ENCODE measurements around the gene NFIC. TPM values are rescaled to one million over a fixed set of nuclear protein-coding genes. Genes with fewer than 3 reads are reported as not detected.
A peak's percentile ranks its signal among the peaks of the same experiment; 100 is the strongest.
"Not testable (repeated sequence)": the region's sequence is repeated elsewhere in the genome, so short reads cannot be mapped to it uniquely, and the experiment has no call there.

The NFIC gene
- total RNA-seq, 1 experiment from 2014 or later, result 3.2 TPM

DNA sequence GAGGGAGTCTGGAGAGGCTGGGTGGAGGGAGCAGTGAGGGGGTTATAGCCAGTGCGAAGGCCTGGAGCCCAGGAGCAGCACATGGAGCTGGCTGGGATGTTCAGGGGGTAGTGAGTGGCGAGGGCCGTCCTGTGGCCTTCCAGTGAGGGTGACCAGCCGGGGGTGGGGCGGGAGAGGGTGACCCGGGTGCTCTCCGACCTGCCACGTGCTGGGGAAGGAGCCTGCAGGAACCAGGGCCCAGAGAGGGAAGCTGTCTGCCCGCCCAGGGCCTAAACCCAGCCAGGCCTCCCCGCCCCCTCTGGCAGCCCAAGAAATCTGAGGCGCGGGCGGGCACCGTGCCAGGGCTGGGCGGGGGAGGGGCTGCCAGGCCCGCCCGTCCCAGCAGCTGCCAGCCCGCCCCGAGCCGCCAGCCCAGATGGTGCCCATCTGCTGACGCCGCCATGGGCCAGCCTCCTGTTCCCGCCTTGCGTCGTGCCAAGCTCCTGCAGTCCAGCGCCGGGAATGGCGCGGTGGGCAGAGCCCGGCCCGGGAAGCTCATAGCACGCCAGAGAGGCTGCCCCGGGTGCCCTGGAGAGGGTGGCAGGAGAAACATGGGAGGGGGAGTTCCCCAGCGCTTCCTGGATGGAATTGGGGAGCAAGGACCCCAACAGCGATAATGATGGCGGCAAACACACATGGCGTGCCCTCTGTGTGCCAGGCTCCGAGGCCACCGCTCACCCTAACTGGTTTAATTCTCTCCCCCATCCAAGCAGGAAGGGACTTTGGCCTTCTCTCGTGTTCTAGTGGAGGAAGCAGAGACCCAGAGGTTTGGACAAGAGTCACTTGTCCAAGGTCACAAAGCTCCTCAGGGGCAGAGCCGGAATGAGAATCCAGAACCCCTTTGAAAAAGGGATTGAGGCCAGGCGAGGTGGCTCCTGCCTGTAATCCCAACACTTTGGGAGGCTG, 21.5 kb downstream of the NFIC start:
- DNase-seq (ENCODE audit: low spot score), result peak; percentile 92
- in situ Hi-C loops (cut with HindIII; ENCODE audit: low sequenced_read_pairs), result no loop called here

- no peak for DNase-seq (ENCODE audit: low spot score)
- in situ Hi-C loops (cut with HindIII; ENCODE audit: low sequenced_read_pairs), result no loop called here
Measured at GRCh38 chr19:3389446-3389778, 23.0 kb downstream of the NFIC start.

DNA sequence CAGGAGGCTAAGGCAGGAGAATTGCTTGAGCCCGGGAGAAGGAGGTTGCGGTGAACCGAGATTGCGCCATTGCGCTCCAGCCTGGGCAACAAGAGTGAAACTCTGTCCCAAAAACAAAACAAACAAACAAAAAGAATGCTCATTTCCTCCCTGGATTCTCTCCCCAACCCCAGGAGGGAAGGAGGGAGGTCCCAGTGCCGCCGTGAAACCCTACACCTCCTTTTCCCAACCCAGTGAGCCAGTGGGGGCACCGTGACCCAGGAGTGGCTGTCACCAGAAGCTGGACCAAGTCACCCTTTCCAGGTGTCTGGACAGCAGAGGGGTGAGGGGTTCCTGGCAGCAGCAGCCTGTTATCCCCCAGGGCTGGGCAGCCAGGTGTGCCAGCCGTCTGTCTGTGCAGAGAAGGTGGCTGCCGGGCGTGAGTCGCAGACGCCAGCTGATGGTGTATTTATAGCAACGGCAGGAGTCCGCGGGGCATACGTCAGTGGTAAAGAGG, 23.5 kb downstream of the NFIC start:
- no peak for DNase-seq (ENCODE audit: low spot score)
- in situ Hi-C loops (cut with HindIII; ENCODE audit: low sequenced_read_pairs), result no loop called here

DNA sequence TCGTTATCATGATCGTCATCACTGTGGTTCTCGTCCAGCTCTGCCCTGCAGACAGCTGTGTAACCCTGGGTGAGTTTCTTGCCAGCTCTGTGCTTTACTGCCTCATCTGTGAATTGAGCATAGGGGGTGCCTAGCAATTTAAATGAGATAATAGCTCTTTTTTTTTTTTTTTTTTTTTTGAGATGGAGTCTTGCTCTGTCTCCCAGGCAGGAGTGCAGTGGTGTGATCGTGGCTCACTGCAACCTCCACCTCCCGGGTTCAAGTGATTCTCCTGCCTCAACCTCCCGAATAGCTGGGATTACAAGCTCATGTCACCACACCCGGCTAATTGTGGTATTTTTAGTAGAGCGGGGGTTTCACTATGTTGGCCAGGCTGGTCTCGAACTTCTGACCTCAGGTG, 25.5 kb downstream of the NFIC start:
- DNase-seq (ENCODE audit: low spot score); in situ Hi-C loops (cut with HindIII; ENCODE audit: low sequenced_read_pairs): not testable (repeated sequence)

- no peak for DNase-seq (ENCODE audit: low spot score)
- in situ Hi-C loops (cut with HindIII; ENCODE audit: low sequenced_read_pairs), result no loop called here
Measured at GRCh38 chr19:3392480-3392879, 26.1 kb downstream of the NFIC start.

- in situ Hi-C loops (cut with HindIII; ENCODE audit: low sequenced_read_pairs), result no loop called here
- DNase-seq (ENCODE audit: low spot score), result no peak
Measured at GRCh38 chr19:3396881-3397265, 30.5 kb downstream of the NFIC start.

GRCh38 chr19:3397266-3398022, 31.1 kb downstream of the NFIC start:
- in situ Hi-C loops (cut with HindIII; ENCODE audit: low sequenced_read_pairs), result no loop called here
- DNase-seq (ENCODE audit: low spot score), result peak; percentile 53

- DNase-seq (ENCODE audit: low spot score), result peak; percentile 93
- in situ Hi-C loops (cut with HindIII; ENCODE audit: low sequenced_read_pairs), result no loop called here
Measured at GRCh38 chr19:3398114-3398899, 31.9 kb downstream of the NFIC start.

DNA sequence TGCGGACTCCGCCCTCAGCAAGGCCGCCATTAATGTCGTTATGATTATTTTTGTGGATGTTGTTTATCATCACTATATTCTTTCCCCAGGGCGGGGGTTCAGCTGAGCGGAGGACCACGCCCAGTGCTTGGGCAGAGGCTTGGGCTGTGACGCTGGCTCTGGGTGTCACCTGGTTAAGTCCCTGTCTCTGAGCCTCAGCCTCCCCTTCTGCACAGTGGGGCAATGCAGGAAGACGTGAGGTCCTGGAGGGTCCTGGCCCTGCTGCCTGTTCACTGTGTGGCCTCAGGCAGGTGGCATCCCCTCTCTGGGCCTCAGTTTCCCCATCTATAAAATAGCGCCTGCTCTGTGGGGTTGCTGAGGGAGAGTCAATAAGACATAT, 32.5 kb downstream of the NFIC start:
- no peak for DNase-seq (ENCODE audit: low spot score)
- in situ Hi-C loops (cut with HindIII; ENCODE audit: low sequenced_read_pairs), result no loop called here

DNA sequence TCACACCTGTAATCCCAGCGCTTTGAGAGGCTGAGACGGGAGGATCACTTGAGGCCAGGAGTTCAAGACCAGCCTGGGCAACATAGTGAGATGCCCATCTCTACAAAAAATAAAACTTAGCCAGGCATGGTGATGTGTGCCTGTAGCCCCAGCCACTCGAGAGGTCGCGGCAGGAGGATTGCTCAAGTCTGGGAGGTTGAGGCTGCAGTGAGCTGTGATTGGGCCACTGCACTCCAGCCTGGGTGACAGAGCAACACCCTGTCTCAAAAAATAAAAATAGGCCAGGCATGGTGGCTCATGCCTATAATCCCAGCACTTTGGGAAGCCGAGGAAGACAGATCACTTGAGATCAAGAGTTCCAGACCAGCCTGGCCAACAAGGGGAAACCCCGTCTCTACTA, 32.9 kb downstream of the NFIC start:
- in situ Hi-C loops (cut with HindIII; ENCODE audit: low sequenced_read_pairs); DNase-seq (ENCODE audit: low spot score): not testable (repeated sequence)

GRCh38 chr19:3401004-3401768, 34.8 kb downstream of the NFIC start:
- in situ Hi-C loops (cut with HindIII; ENCODE audit: low sequenced_read_pairs), result no loop called here
- no peak for DNase-seq (ENCODE audit: low spot score)

DNA sequence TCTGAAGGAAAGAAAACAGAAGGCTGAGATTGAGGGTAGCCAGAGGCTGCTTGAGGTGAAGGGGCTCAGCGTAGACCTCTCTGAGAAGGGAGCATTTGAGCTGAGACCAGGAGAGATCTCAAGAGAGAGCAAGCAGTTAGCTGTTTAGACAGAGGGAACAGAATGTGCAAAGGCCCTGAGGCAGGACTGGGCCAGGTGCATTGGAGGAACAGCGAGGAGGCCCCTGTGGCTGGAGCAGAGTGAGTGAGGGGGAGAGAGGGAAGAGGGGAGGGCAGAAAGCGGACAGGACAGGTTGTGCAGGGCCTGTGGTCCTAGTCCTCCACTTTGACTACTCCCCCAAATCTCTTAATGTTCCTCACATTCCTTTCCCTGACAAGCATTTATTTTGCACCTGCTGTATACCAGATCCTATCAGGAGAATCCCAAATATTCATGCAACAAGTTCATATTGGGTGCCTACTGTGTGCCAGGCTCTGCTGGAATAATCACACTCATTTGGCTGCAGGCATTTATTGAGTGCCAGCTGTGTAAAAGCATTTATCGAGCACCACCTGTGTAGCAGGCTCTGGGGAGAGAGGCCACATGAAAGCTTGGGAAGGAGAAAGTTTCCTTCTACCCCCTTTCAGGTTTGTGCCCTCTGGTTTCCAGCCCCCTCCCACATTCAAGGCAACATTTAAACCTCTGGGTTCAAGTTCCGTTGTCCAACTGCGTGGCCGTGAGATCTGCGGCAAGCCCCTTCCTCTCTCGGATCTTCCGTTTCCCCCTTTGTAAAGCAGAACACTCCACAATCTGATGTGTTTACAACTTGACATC, 36.5 kb downstream of the NFIC start:
- no peak for DNase-seq (ENCODE audit: low spot score)

GRCh38 chr19:3403489-3404323, 37.3 kb downstream of the NFIC start:
- DNase-seq (ENCODE audit: low spot score), result peak; percentile 68
- in situ Hi-C loops (cut with HindIII; ENCODE audit: low sequenced_read_pairs), result no loop called here

More for the DNA sequence above, 36.5 kb downstream of the NFIC start:
- in situ Hi-C loops (cut with HindIII; ENCODE audit: low sequenced_read_pairs), result no loop called here

GRCh38 chr19:3404324-3405260, 38.2 kb downstream of the NFIC start:
- no peak for DNase-seq (ENCODE audit: low spot score)
- in situ Hi-C loops (cut with HindIII; ENCODE audit: low sequenced_read_pairs), result no loop called here

DNA sequence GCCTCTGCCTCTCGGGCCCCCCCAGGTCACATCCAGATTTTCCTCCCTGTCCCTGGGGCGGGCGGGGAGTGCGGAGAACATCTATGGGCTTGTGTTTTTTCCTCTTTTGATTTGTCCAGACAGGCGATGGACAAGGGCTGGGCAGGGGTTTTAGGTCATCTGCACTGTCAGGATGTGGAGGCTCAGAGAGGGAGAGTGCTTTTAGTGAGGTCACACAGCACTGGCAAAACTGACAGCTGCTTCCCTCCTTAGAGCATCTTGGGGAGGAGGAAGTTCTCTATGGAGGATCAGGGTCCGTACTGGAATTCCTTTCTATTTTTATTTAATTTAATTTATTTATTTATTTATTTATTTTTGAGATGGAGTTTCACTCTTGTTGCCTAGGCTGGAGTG, 38.9 kb downstream of the NFIC start:
- in situ Hi-C loops (cut with HindIII; ENCODE audit: low sequenced_read_pairs), result no loop called here
- no peak for DNase-seq (ENCODE audit: low spot score)

DNA sequence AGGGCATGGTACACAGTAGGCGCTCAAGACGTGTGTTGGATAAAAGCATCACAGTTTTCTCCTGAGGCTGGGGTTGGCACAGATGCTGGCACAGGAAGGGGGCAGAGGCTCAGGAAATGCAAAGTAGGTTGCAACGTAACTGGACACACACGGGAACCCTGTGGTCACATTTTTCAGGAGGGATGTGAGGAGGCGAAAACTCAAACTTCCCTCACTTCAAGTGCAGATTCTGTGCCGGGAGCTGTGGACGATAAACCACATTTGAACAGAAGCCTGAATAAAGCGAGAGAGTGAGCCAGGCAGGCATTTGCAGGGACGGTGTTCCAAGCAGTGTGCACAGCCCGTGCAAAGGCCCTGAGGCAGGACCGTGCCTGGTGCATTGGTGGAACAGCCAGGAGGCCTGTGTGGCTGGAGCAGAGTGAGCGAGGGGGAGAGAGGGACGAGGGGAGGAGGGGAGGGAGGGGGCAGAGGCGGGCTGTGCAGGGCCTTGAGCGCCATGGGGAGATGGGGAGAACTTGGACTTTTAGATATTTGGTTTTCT, 40.3 kb downstream of the NFIC start:
- in situ Hi-C loops (cut with HindIII; ENCODE audit: low sequenced_read_pairs), result no loop called here
- DNase-seq (ENCODE audit: low spot score), result no peak
